Hematopoietic multipotent progenitor cell (in vitro differentiated cells): Measurements from ENCODE around the gene ANKS1A. TPM values are rescaled to one million over a fixed set of nuclear protein-coding genes. Genes with fewer than 3 reads are reported as not detected.
A peak's percentile ranks its signal among the peaks of the same experiment; 100 is the strongest.
"Not testable (repeated sequence)": the region's sequence is repeated elsewhere in the genome, so short reads cannot be mapped to it uniquely, and the experiment has no call there.

Source experiments
- DNase-seq, 3 donors: peaks; one replicate each; pipeline ENCODE4 v3.0.0-alpha.2; 2011 to 2015; ENCODE audit warnings: low read depth in 2 of 3, low spot score in 2 of 3
- total RNA-seq: library from RNA; depleted of rRNA; stranded (reverse); fragments of >200 nt; gene quantifications from one replicate; pipeline ENCODE4 v1.2.3, GENCODE V29; 2012

Gene ANKS1A
- total RNA-seq, 1 donor, result 17.5 TPM

DNA sequence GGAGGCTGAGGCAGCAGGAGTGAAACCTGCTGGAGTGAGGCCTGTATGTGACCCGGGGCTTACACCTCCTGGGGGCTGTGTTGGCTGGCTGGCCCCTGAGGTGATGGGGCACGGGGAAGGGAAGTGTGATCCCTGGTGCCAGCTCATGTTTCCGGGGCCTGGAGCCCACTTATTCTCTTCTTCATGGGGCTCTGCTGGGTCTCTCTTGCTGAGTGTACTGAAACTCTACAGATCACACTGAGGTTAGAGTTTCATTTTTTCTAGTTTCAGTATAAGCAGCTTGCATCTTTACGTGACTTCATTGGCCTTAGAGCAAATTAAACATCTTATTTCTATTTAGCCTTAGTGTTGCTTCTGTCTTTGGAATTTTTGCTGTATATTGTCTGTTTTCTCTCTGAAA is 96.2 kb downstream of the ANKS1A start:
- DNase-seq, result no peak

DNA sequence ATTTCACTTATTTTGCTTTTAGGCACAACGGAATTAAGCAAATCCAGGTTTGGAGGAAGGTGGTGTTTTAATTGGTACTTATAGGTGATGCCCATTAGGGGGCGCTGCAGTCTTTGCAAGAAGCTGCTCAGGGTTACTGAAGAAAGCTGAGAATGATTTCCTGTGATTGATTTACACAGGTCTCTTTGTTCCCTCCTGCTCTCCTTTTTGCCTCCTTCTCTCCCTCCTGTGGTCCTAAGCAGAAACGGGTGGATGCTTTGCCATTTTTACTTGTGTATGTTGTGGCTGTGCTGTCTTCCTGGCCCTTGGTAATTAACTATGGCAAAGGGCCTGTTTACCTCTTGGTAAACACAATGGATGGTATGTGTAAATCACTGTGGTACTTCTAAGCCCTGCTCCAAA is 97.8 kb downstream of the ANKS1A start:
- peak; percentile 34 to 87 (median 74) for DNase-seq

DNA sequence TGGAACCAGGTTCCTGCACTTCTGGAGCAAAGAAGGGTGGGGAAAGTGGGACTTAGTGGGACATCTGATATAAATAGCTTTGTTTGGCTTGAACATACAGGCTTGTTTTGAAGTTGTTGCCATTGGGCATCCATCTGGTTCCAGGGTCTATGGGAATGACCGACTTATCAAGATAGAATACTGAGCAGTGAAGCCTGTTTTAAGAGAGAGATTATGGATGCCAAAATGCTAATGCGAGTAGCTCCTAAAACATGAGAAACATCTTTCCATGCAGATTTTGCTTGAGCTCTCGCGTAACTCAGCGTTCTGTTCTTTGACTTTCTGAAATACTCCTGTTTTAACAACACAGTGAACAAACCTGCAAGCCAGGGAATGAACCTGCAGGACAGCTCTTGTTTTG is 98.5 kb downstream of the ANKS1A start:
- no peak for DNase-seq

DNA sequence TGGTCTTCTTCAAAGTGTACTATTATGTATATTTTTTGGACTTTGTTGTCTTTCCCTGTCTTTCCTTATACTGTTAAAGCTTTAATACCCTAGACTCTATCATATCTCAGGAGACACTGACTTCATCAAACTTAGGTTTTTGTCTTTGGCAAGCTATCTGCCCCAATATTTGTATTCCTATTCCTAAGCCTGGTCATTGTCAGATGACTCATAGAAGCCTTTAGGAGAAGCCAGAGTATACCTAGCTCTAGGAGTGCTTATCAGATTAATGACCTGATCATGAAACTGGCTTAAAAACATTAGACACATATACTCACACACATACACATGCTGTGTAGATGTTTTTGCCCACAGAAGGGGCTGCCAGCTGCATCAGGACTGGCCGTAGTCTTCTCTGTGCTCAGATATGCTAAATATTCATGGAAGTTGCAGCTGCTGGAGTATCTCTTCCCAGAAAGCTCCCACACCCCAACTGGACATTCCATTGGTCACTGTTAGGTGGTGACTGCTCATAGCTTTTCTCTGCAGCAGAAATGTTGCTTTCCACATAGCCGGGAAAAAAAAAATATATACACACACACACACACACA is 102.0 kb downstream of the ANKS1A start:
- no peak for DNase-seq

DNA sequence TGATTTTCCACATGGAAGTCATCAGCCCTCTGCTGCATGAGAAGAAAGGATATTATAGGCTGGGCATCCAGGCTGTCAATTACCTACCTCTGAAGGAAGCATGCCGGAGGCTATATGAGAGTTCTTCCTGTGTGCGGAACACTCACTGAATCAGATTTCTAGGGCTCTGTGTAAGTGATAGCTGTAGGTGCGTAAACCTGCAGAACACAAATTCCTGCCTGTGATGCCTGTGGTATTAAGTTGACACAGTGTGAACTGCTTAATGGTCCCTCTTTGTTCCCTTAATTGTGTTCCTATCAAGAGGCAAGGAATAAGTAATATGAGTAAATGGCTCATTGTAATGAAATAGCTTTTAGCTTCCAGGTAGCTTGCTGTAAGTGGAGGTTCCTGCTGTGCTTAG is 103.3 kb downstream of the ANKS1A start:
- no peak for DNase-seq

DNA sequence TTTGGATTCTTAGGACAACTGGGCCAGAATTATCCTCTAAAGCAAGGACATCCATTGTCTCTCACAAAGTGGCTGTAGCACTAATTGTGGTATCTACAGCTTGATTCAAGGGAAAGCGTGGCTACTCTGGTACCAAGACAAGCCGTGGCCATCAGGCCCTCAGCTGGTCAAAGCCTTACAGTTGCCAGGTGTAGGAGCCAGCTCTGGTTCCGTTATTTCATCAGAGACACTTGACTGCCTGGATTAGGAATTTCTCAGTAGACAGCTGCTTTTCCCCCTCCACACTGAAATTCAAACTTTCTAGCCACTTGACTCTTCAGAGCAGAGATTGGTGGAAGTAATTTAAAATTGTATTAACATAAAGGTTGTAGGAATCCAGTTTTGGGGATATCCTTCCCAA is 104.2 kb downstream of the ANKS1A start:
- no peak for DNase-seq

DNA sequence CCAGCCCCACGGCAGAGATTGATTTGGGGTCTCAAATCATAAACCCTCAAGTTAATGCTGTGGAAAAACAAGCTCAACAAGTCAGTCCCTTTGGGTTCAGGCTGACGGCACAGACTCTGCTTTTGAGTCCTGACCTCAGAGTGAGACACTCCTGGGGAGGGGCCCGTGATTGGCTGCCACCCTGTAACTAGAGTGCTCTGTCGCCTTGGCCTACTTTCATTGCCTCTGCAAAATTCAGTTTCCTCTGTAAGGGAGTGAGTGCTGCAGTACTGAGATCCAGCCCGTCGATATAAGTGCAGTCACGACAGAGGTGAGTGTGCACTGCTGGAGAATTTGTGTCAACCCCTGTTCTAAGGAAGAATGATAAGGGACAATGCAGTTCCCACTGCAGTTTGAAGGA is 105.6 kb downstream of the ANKS1A start:
- DNase-seq, result no peak

DNA sequence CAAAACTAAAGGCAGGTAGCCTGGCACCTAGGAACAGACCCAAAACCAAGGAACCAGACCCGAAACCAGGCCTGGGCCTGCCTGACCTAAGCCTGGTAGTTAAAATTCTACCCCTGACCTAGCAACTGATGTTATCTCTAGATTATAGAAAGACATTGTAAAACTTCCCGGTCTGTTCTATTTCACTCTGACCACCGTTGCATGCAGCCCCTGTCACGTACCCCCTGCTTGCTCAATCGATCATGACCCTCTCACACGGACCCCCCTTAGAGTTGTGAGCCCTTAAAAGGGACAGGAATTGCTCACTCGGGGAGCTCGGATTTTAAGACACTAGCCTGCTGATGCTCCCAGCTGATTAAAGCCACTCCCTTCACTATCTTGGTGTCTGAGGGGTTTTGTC is 109.4 kb downstream of the ANKS1A start:
- DNase-seq, result not testable (repeated sequence)

DNA sequence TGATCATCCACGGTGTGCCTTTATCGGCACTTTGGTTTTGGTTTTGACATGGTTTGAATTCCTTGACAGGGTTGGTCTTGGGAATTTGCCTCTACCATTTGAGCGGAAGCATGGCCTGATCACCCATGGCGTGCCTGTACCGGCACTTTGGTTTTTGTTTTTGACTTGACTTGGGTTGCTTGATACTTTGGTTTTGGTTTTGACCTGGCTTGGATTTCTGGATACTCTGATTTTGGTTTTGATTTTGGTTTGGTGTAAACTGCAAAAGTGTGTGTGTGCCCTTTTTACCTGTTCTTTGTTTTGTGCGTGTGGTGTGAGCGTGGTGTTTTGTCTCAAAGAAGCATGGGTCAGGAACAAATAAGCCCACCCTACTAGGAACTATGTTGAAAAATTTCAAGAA is 110.1 kb downstream of the ANKS1A start:
- DNase-seq, result not testable (repeated sequence)

DNA sequence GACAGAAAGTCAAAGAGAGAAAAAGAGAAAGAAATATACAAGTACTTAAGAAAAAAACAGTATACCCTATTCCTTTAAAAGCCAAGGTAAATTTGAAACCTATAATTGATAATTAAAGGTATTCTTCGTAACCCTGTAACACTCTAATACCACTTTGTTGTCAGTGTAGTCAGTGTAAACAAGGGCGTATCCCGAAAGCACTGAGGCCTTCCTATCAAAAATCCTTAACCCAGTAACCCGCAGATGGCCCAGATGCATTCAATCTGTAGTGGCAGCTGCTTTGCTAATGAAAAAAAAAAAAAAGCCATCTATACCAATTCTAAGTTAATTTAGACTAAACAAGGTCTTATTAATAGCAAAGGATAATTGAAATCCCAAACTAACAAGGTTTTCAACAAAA is 110.9 kb downstream of the ANKS1A start:
- DNase-seq, result not testable (repeated sequence)

DNA sequence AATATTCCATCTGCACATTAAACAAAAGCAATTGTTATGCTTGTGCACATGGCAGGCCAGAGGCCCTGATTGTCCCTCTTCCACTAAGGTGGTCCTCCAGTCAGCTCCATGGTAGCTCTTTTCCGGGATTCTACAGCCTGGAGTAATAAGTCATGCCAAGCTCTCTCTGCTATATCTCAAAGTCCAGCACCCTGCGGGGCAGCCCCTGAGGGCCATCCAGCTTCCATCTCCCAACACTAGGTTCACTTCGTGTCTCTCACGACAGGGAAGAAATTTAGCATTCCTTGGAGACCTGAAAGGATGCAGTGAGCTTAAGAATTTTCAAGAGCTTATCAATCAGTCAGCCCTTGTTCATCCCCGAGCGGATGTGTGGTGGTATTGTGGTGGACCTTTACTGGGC is 112.3 kb downstream of the ANKS1A start:
- DNase-seq, result not testable (repeated sequence)

DNA sequence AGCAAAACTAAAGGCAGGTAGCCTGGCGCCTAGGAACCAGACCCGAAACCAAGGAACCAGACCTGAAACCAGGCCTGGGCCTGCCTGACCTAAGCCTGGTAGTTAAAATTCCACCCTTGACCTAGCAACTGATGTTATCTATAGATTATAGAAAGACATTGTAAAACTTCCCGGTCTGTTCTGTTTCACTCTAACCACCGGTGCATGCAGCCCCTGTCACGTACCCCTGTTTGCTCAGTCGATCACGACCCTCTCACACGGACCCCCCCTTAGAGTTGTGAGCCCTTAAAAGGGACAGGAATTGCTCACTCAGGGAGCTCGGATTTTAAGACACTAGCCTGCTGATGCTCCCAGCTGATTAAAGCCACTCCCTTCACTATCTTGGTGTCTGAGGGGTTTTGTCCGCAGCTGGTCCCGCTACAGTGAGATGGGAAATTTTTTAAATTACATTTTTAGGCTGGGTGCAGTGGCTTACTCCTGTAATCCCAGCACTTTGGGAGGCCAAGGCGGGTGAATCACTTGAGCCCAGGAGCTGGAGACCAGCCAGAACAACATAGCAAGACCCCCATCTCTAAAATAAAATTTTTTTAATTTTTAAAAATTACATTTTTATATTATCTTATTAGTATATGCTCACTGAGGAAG is 115.0 kb downstream of the ANKS1A start:
- DNase-seq, result not testable (repeated sequence)

DNA sequence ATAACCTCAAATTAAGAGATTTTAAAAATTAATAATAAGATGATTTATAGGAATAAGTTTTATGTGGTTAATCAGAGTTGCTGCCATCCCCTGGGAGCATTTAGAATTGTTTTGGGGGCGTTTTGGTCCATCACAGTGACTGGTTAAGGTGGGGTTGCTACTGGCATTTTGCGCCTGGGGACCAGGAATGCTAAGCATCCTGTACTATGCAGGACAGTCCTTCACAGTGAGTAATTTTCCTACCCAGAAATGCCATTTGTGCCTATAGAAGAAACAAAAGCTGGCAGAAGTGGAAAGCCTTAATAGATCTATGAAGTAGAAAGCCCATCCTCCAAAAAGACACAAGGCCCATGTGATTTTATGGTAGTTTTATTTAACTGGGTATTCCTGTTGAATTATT is 118.0 kb downstream of the ANKS1A start:
- no peak for DNase-seq

DNA sequence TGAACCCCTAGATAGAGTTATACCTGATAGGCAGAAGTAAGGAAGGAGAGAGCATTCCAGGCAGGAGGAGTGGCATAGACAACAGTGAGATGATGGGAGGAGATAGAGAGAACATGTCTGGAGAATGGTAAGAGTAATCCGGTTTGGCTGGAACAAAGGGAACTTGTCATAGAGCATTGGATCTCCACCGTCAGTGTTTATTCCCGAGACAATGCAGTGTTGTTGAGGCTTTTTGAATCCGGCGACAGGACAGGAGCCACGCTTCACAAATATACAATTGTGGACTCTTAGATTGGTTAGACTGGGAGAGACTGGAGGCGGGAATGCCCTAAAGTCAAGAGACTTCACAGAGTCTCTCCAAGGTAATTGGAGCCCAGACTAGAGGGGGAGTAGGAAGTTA is 119.8 kb downstream of the ANKS1A start:
- no peak for DNase-seq

DNA sequence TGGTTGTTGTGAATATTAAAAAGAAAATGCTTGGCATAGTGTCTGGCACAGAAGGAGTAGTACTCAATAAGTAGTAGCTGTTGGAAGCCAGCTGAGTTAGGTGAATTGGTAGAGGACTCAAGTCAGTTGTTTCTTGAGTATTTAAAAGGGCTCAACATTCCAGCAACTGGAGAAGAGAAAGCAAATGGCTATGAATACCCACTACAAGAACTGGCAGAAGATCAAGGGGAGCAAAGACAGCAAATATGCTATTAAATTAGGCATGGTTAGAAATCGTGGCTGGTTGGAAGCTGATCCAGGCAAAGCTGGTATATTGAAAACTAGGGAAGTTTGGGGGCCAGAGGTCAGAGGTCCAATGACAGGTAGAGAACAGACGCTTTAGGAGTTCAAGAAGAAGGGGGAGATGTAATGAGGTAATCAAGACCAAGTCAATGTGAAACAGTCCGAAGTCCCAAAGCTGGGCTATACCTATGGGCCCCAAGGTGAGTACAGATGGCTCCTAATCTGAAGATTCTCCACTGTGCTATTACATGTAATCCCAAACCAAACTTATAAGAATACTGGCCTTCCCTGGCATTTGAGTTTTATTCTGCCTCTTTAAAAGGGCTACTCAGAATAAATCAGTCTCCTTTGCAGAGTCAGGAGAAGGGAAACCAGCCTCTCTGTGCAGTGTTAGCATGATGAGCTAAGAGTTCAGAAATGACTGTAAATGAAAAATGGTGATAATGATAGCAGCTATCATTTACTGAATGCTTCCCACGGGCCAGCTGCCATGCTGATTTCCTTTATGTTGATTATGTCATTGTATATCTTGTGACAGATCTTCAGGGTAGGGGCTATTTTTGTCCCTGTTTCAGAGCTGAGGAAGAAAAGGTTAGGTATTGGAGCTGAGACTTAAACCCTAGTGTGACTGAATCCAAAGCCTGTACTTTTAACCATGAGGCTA is 122.3 kb downstream of the ANKS1A start:
- no peak for DNase-seq

DNA sequence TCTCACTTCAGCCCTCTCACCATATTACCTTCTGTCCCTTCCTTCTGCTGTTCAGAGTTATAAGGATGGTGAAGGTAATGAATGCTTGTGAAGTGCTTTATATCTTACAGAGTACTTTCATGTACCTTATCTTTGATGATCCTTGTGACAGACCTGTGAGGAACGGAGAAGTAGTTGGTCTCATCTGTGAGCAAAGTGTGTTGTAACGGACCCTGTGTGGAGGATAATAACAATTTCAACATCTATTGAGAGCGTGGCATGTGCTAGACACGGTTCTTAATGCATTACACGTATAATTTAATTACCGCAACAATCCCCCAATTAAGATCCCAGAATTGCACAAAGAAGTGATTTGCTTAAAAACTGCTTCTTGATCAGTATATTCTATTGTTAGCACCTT is 124.6 kb downstream of the ANKS1A start:
- DNase-seq, result no peak

DNA sequence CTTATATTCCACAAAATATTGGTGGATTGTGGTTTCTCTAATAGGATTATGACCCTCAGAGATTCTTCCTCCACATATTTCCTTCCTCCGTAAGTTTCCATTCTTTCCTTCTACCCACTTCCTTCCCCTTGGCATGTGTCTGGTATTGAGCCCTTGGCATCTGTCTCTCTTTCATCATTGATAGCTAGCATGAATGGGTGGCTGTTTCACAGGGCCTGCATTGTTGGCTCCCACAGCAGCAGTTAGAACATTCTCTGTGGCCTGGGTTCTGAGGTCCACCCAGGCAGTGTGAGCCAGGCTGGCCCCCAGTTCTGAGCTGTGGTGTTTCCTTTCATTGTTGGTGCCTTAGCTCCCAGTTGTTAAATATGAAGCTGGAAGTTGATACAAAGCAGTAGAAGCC is 125.3 kb downstream of the ANKS1A start:
- no peak for DNase-seq

DNA sequence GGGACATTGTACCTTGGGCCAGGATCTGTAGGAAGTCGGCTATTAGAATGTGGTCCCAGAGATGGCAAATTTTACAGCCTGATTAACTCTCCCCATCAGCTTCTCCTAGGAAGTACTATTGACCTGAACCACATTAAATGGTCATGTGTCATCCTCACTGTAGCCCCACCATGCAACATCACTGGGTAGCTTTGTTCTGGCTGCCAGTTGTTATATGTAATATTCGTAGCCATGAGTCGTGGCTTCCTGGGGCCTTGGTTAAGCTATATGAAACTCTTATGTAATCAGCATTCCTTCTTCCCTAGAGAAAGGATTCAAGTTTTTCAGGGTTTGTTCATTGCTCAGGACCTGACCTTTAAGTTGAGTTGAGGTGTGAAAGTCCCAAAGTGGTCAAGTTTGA is 125.7 kb downstream of the ANKS1A start:
- no peak for DNase-seq

DNA sequence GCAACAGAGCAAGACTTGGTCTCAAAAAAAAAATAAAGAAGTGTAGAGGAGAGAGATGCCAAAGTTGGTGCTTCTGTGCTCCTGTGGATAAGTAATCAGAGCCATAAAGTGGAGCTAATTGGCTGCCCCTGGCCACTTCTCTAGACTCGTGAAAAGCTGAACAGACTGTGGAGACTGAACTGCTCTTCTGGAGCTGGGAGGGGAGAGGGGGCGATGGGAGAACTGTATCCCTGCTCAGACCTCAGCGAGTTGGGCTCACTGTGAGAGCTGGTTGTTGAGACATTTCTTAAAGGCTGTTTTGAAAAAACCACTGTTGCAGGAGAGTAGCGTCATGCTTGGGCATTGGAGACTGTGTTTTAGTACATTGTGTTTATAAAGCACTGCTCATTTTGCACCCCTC is 126.4 kb downstream of the ANKS1A start:
- no peak for DNase-seq

DNA sequence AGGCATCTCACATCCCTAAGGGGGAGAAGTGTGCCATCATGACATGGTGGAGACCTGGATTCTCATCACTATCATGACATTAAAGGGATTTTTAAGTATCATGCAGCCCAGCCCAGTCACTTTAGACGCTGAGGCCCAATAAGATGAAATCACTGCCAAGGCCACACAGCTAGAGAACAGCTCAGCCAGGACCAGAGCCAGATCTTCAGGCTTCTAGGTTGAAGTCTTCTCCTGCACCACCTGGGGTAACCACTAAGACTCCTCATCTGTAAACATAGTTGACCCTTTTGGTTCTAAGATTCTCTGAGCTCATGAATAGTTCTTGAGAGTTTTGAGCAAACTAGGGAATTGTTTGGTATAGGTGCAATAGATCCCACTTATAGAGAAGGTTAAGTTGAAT is 126.9 kb downstream of the ANKS1A start:
- no peak for DNase-seq

DNA sequence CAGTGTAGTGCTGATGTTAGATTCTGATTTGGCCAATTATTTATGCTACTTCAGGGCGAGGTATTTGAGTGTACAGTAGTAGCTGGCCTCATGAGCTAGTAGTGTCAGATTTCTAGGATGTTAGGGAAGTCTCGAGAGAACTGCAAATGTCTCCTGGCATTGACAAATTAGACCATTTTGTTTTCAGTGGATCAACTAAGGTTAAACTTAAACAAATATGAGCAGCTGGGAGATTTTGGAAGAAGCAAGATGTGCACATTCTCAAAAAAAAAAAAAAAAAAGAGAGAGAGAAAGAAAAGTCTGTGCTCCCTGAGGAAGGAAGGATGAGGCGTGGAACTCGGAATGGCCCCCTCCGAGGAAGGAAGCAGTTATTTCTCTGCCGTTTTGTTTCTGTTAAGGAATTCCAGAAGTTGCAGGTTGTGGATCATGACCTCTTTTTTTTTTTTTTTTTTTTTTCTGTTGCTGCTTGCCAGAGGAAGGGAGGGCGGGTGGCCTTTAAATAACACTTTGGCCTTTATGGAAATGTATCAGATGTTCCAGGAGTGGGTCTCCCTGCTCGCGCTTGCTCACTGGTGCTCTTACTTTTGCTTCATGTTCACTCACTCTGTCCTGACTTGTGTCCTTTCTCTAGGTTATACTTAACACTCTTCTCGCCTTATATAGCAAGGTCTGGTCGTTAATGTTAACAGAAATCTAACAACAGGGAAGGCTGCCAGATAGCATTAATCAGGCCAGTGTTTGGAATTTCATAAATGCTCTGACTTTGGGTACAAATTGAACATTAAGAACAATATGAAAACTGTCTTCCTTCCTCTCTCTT is 127.7 kb downstream of the ANKS1A start:
- DNase-seq, result no peak
